Peyer's patch (tissue), 4 donors: ENCODE data around the gene WDR55. TPM values are rescaled to one million over a fixed set of nuclear protein-coding genes. Genes with fewer than 3 reads are reported as not detected.
"Not testable (repeated sequence)": the region's sequence is repeated elsewhere in the genome, so short reads cannot be mapped to it uniquely, and the experiment has no call there.

Experiments
- DNase-seq, 3 donors: peaks; one replicate each; pipeline ENCODE4 v3.0.0-alpha.2; 2017 to 2019
- H3K27ac ChIP-seq, 4 donors: fragments of 200-600 bp; sonication (generic); one replicate each; pipeline ENCODE4 v1.5.1; 2016 to 2019
- H3K27me3 ChIP-seq, 2 donors: fragments of 200-600 bp; sonication (generic); one replicate each; pipeline ENCODE4 v1.5.1; 2019
- H3K36me3 ChIP-seq, 3 donors: fragments of 200-600 bp; sonication (generic); one replicate each; pipeline ENCODE4 v1.5.1; 2016 to 2019
- H3K4me1 ChIP-seq, 4 donors: fragments of 200-600 bp; sonication (generic); one replicate each; pipeline ENCODE4 v1.5.1; 2016 to 2019
- H3K4me3 ChIP-seq, 4 donors: fragments of 200-600 bp; sonication (generic); 1 replicate in 3 of 4; 2 replicates in 1 of 4; pipeline ENCODE4 v1.5.1; 2016 to 2019; ENCODE audit warnings: mild to moderate bottlenecking in 1 of 4
- H3K9me3 ChIP-seq, 4 donors: fragments of 200-600 bp; sonication (generic); one replicate each; pipeline ENCODE4 v1.5.1; 2016 to 2019; ENCODE audit warnings: mild to moderate bottlenecking in 1 of 4
- CTCF ChIP-seq, 6 experiments: fragments of 450-650 bp in 4 of 6; fragments of 200-600 bp in 2 of 6; sonication (generic) in 1 of 6; IDR thresholded peaks; one replicate each; pipeline ENCODE4 v1.5.1; 2017 to 2019; ENCODE audit warnings: antibody characterized with exemption in 6 of 6, mild to moderate bottlenecking in 3 of 6, moderate library complexity in 1 of 6
- POLR2A ChIP-seq, 2 donors: fragments of 450-650 bp; IDR thresholded peaks; one replicate each; pipeline ENCODE4 v1.5.1; 2017; ENCODE audit warnings: antibody characterized with exemption in 2 of 2, mild to moderate bottlenecking in 2 of 2, moderate library complexity in 2 of 2
- total RNA-seq, 4 donors: library from RNA; depleted of rRNA; stranded (reverse); fragments of >200 nt; gene quantifications; one replicate each; pipeline ENCODE4 v1.1.0, GENCODE V29; 2016

Gene WDR55
- total RNA-seq, 4 donors from 2014 or later = 31.3 to 66.8 (median 39.7) TPM

GRCh38 chr5:140639148-140639981 lies 25.3 kb upstream of the WDR55 start, which contains the start of gene TMCO6:
Gene TMCO6, plus strand, starts transcription at chr5:140639451. Its CDS starts 77 bp downstream, at chr5:140639528.
- peak; percentile 99 for DNase-seq
- Histone ChIP-seq H3K4me1 (peaks cover 0 to 14% (median 0%) of the 10 kb centered on the region in 4 donors), H3K27me3 (no peaks in the 10 kb centered on the region), H3K27ac (peak within 1 kb of the TSS; percentile 83 to 89 (median 85)), H3K4me3 (peak within 1 kb of the TSS; percentile 67 to 79 (median 69)), H3K36me3 (peaks cover 0 to 23% (median 0%) of the 10 kb centered on the region in 3 donors), H3K9me3 (no peaks in the 10 kb centered on the region)
- TF ChIP-seq CTCF (IDR thresholded peaks at IDR 0.05) = peak; percentile 34 to 76 (median 68)
- TF ChIP-seq POLR2A (IDR thresholded peaks at IDR 0.05) = peak; percentile 41 to 59

GRCh38 chr5:140641716-140642115 lies 23.0 kb upstream of the WDR55 start:
- Histone ChIP-seq H3K36me3 (peaks cover 0 to 36% (median 0%) of the 10 kb centered on the region in 3 donors), H3K4me1 (peaks cover 0 to 23% (median 3%) of the 10 kb centered on the region in 4 donors), H3K9me3 (no peaks in the 10 kb centered on the region), H3K27me3 (no peaks in the 10 kb centered on the region), H3K4me3 (no peak overlapping the region), H3K27ac (no peak overlapping the region)
- TF ChIP-seq CTCF (IDR thresholded peaks at IDR 0.05) (no peak), POLR2A (IDR thresholded peaks at IDR 0.05) (no peak)
- no peak for DNase-seq

- peaks cover 0 to 25% (median 4%) of the 10 kb centered on the region in 4 donors for H3K4me1 ChIP-seq
- no peak overlapping the region for H3K4me3 ChIP-seq
- H3K27ac ChIP-seq = no peak overlapping the region
- no peaks in the 10 kb centered on the region for H3K27me3 ChIP-seq
- H3K36me3 ChIP-seq = peaks cover 0 to 36% (median 0%) of the 10 kb centered on the region in 3 donors
- H3K9me3 ChIP-seq = no peaks in the 10 kb centered on the region
- DNase-seq = no peak
- no peak for TF ChIP-seq POLR2A (IDR thresholded peaks at IDR 0.05)
- TF ChIP-seq CTCF (IDR thresholded peaks at IDR 0.05) = no peak
Measured at GRCh38 chr5:140642718-140643117, 22.0 kb upstream of the WDR55 start.

GRCh38 chr5:140647042-140647419 lies 17.7 kb upstream of the WDR55 start:
- no peaks in the 10 kb centered on the region for H3K27me3 ChIP-seq
- peak overlapping the region; percentile 61 to 88 (median 84) for H3K4me3 ChIP-seq
- peaks cover 0 to 66% (median 0%) of the 10 kb centered on the region in 3 donors for H3K36me3 ChIP-seq
- peaks cover 0 to 20% (median 9%) of the 10 kb centered on the region in 4 donors for H3K4me1 ChIP-seq
- no peak for TF ChIP-seq CTCF (IDR thresholded peaks at IDR 0.05)
- TF ChIP-seq POLR2A (IDR thresholded peaks at IDR 0.05) = no peak
- no peaks in the 10 kb centered on the region for H3K9me3 ChIP-seq
- peak overlapping the region; percentile 79 to 86 (median 84) for H3K27ac ChIP-seq
- DNase-seq = no peak

- no peak overlapping the region for H3K4me3 ChIP-seq
- H3K36me3 ChIP-seq = peaks cover 0 to 92% (median 3%) of the 10 kb centered on the region in 3 donors
- no peaks in the 10 kb centered on the region for H3K9me3 ChIP-seq
- no peaks in the 10 kb centered on the region for H3K27me3 ChIP-seq
- no peak for DNase-seq
- H3K27ac ChIP-seq = no peak overlapping the region
- TF ChIP-seq POLR2A (IDR thresholded peaks at IDR 0.05) = no peak
- no peak for TF ChIP-seq CTCF (IDR thresholded peaks at IDR 0.05)
- H3K4me1 ChIP-seq = peaks cover 0 to 5% (median 0%) of the 10 kb centered on the region in 4 donors
Measured at GRCh38 chr5:140658870-140659269, 5.8 kb upstream of the WDR55 start.

GRCh38 chr5:140660371-140660770 lies 4.3 kb upstream of the WDR55 start:
- H3K9me3 ChIP-seq, H3K4me3 ChIP-seq, DNase-seq, H3K27ac ChIP-seq, H3K27me3 ChIP-seq: not testable (repeated sequence)
- peaks cover 0 to 77% (median 3%) of the 10 kb centered on the region in 3 donors for H3K36me3 ChIP-seq
- H3K4me1 ChIP-seq = peaks cover 0 to 10% (median under 1%) of the 10 kb centered on the region in 4 donors
